ENCODE data around the gene PALM2AKAP2. TPM values are rescaled to one million over a fixed set of nuclear protein-coding genes. Genes with fewer than 3 reads are reported as not detected.

The PALM2AKAP2 gene
- total and polyA plus RNA-seq, 7 donors: 0.60 to 4.5 (median 1.2) TPM; not detected in 1

DNA sequence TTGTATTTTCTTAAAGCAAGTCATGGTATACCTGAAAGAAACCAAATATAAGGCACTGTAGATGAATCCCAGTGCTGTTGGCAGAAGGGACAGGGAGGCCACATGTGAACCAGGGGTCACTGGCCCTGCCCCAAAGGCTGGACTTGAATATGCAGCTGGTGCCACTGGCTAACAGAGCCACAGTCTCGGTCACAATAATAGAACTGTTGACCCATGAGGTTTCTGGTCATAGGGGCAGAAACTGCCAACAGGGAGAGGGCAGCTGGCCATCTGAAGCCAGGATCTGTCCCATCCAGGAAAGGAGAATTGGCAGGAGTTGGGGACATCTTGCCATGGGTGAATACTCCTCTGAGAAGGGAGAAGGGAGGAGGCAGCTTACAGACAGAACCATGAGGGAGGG, 31.9 kb downstream of the PALM2AKAP2 start:
- H3K36me3 ChIP-seq: no peaks in the 10 kb centered on the region
- no peak overlapping the region for H3K27ac ChIP-seq
- TF ChIP-seq EP300 (IDR thresholded peaks at IDR 0.05): no peak
- no peak for TF ChIP-seq CTCF (IDR thresholded peaks at IDR 0.05)
- no peak for TF ChIP-seq POLR2AphosphoS5 (IDR thresholded peaks at IDR 0.05)
- TF ChIP-seq POLR2A (IDR thresholded peaks at IDR 0.05): no peak
- H3K4me3 ChIP-seq: no peak overlapping the region
- WGBS, 2 donors: 84 to 90% methylated on average over 1 of the region's 1 CpG
- no peak for DNase-seq
- intact Hi-C loops (cut with DNase I): no loop called here
- no peaks in the 10 kb centered on the region for H3K27me3 ChIP-seq
- no peaks in the 10 kb centered on the region for H3K9me3 ChIP-seq
- H3K4me1 ChIP-seq: peaks cover 0 to 4% (median 0%) of the 10 kb centered on the region in 4 donors

- intact Hi-C loops (cut with DNase I): no loop called here
- H3K4me3 ChIP-seq: no peak overlapping the region
- no peak overlapping the region for H3K27ac ChIP-seq
- H3K4me1 ChIP-seq: peaks cover 0 to 6% (median 0%) of the 10 kb centered on the region in 4 donors
- H3K27me3 ChIP-seq: no peaks in the 10 kb centered on the region
- H3K36me3 ChIP-seq: no peaks in the 10 kb centered on the region
- WGBS, 2 donors: 85 to 87% methylated on average over 4 of the region's 4 CpGs
- no peaks in the 10 kb centered on the region for H3K9me3 ChIP-seq
- TF ChIP-seq CTCF (IDR thresholded peaks at IDR 0.05) (no peak), POLR2AphosphoS5 (IDR thresholded peaks at IDR 0.05) (no peak), POLR2A (IDR thresholded peaks at IDR 0.05) (no peak), EP300 (IDR thresholded peaks at IDR 0.05) (no peak)
- DNase-seq: no peak
Observed at GRCh38 chr9:109812331-109812730, 32.3 kb downstream of the PALM2AKAP2 start.

- Histone ChIP-seq H3K36me3 (no peaks in the 10 kb centered on the region), H3K27ac (no peak overlapping the region)
- intact Hi-C loops (cut with DNase I): no loop called here
Observed at GRCh38 chr9:109812818-109813281, 32.9 kb downstream of the PALM2AKAP2 start.

GRCh38 chr9:109813303-109813702, 33.3 kb downstream of the PALM2AKAP2 start:
- DNase-seq: no peak
- H3K4me3 ChIP-seq: no peak overlapping the region
- WGBS, 2 donors: 45 to 69% methylated on average over 4 of the region's 4 CpGs
- H3K36me3 ChIP-seq: no peaks in the 10 kb centered on the region
- no peaks in the 10 kb centered on the region for H3K9me3 ChIP-seq
- no peak overlapping the region for H3K27ac ChIP-seq
- H3K4me1 ChIP-seq: peaks cover 0 to 13% (median 6%) of the 10 kb centered on the region in 4 donors
- intact Hi-C loops (cut with DNase I): no loop called here
- TF ChIP-seq POLR2A (IDR thresholded peaks at IDR 0.05) (no peak), EP300 (IDR thresholded peaks at IDR 0.05) (no peak), POLR2AphosphoS5 (IDR thresholded peaks at IDR 0.05) (no peak), CTCF (IDR thresholded peaks at IDR 0.05) (no peak)
- no peaks in the 10 kb centered on the region for H3K27me3 ChIP-seq

More at GRCh38 chr9:109812818-109813281, 32.9 kb downstream of the PALM2AKAP2 start:
- TF ChIP-seq POLR2AphosphoS5 (IDR thresholded peaks at IDR 0.05): no peak
- TF ChIP-seq CTCF (IDR thresholded peaks at IDR 0.05): no peak
- TF ChIP-seq POLR2A (IDR thresholded peaks at IDR 0.05): no peak
- no peak for TF ChIP-seq EP300 (IDR thresholded peaks at IDR 0.05)
- H3K9me3 ChIP-seq: no peaks in the 10 kb centered on the region
- WGBS, 2 donors: 88 to 92% methylated on average over 1 of the region's 1 CpG
- H3K4me3 ChIP-seq: no peak overlapping the region
- H3K27me3 ChIP-seq: no peaks in the 10 kb centered on the region
- peaks cover 0 to 10% (median 2%) of the 10 kb centered on the region in 4 donors for H3K4me1 ChIP-seq
- no peak for DNase-seq

GRCh38 chr9:109813829-109814228, 33.8 kb downstream of the PALM2AKAP2 start:
- intact Hi-C loops (cut with DNase I): no loop called here
- Histone ChIP-seq H3K36me3 (no peaks in the 10 kb centered on the region), H3K9me3 (no peaks in the 10 kb centered on the region), H3K27me3 (no peaks in the 10 kb centered on the region), H3K4me1 (peaks cover 0 to 15% (median 7%) of the 10 kb centered on the region in 4 donors), H3K4me3 (no peak overlapping the region), H3K27ac (no peak overlapping the region)
- TF ChIP-seq POLR2AphosphoS5 (IDR thresholded peaks at IDR 0.05) (no peak), CTCF (IDR thresholded peaks at IDR 0.05) (no peak), POLR2A (IDR thresholded peaks at IDR 0.05) (no peak), EP300 (IDR thresholded peaks at IDR 0.05) (no peak)
- no peak for DNase-seq
- WGBS, 2 donors: 81 to 83% methylated on average over 6 of the region's 6 CpGs
